K562 (cell line): ENCODE results near the gene DCAF4. TPM values are rescaled to one million over a fixed set of nuclear protein-coding genes. Genes with fewer than 3 reads are reported as not detected.

Source experiments
- ATAC-seq: fragments of 200-7000 bp; cut with Tn5 transposase; 3 replicates; pipeline ENCODE4 v1.9.1; 2020; ENCODE audit warnings: moderate library complexity
- BruUV-seq: library from RNA; stranded (reverse); fragments of 400-500 nt; replicated peaks from 2 replicates; lab custom pipeline; 2021; lab: Mats Ljungman, UMichigan
- CTCF ChIA-PET: fragments of 300-600 bp; formaldehyde crosslinking; extraction: SDS; loops from one replicate; lab custom pipeline; 2021; ENCODE audit warnings: low intra/inter-chr PET ratio; lab: Yijun Ruan, JAX
- POLR2A ChIA-PET: fragments of 300-600, 350-650 bp; sonication (Branson Sonifier 250); formaldehyde crosslinking; extraction: SDS; loops from one replicate; lab custom pipeline; 2021; ENCODE audit warnings: antibody characterized with exemption, inconsistent platforms; lab: Yijun Ruan, JAX
- DNase-seq, 4 experiments: peaks; one replicate each; pipeline versions ENCODE4 v3.0.0 to v3.0.0-alpha.2; 2011 to 2018; ENCODE audit warnings: low spot score in 3 of 4, mixed read lengths in 3 of 4; ENCODE audit errors: extremely low read depth in 1 of 4
- FAIRE-seq: peaks from 2 replicates; lab custom pipeline; 2011; peaks lifted over from hg19 to GRCh38; lab: Jason Lieb, UNC
- H2AFZ ChIP-seq: 2 replicates; pipeline ENCODE4 v1.6.0; 2011; ENCODE audit warnings: low read depth, low read length, control low read depth, inconsistent platforms
- H3K27ac ChIP-seq: fragments of 200-600 bp; 3 replicates; pipeline ENCODE4 v1.8.0; 2011; ENCODE audit warnings: low read depth, mild to moderate bottlenecking, control low read depth, inconsistent platforms, low read length, moderate library complexity, mixed read lengths; ENCODE audit errors: extremely low read depth
- H3K27me3 ChIP-seq, 2 experiments: fragments of 300-600 bp in 1 of 2; 2 replicates in 1 of 2; 3 replicates in 1 of 2; pipeline versions ENCODE4 v1.6.0 to v1.8.0; 2011; ENCODE audit warnings: inconsistent platforms in 2 of 2, low read length in 2 of 2, mild to moderate bottlenecking in 1 of 2, mixed read lengths in 1 of 2, moderate library complexity in 1 of 2; ENCODE audit not compliant: control insufficient read depth in 2 of 2, insufficient read depth in 2 of 2
- H3K36me3 ChIP-seq: fragments of 300-600 bp; 3 replicates; pipeline ENCODE4 v1.8.0; 2011; ENCODE audit warnings: mild to moderate bottlenecking, low read length, inconsistent platforms; ENCODE audit not compliant: control insufficient read depth, insufficient read depth
- H3K4me1 ChIP-seq, 2 experiments: fragments of 200-600 bp in 1 of 2; replicated peaks in 1 of 2; 2 replicates in 1 of 2; 3 replicates in 1 of 2; pipeline versions ENCODE4 v1.5.1 to v1.8.0; 2011; ENCODE audit warnings: inconsistent platforms in 2 of 2, low read length in 2 of 2, mild to moderate bottlenecking in 1 of 2, mixed read lengths in 1 of 2, moderate library complexity in 1 of 2; ENCODE audit not compliant: control insufficient read depth in 2 of 2, insufficient read depth in 2 of 2
- H3K4me2 ChIP-seq: 2 replicates; pipeline ENCODE4 v1.6.1; 2011; ENCODE audit warnings: low read length, control low read depth, inconsistent platforms, mixed read lengths; ENCODE audit not compliant: insufficient read depth
- H3K4me3 ChIP-seq: fragments of 200-600 bp; sonication (generic), shearing (Covaris generic); 2 replicates; pipeline ENCODE4 v1.5.1; 2016; ENCODE audit warnings: control low read depth, inconsistent platforms
- H3K79me2 ChIP-seq: fragments of 200-600 bp; 3 replicates; pipeline ENCODE4 v1.8.0; 2011; ENCODE audit warnings: low read length, inconsistent platforms; ENCODE audit not compliant: control insufficient read depth, insufficient read depth
- H3K9ac ChIP-seq, 2 experiments: 2 replicates each; pipeline versions ENCODE4 v1.6.0 to v1.6.1; 2011; ENCODE audit warnings: low read depth in 2 of 2, low read length in 2 of 2, control low read depth in 1 of 2, inconsistent platforms in 1 of 2, mild to moderate bottlenecking in 1 of 2, mixed read lengths in 1 of 2; ENCODE audit not compliant: insufficient read depth in 1 of 2
- H3K9me1 ChIP-seq: one replicate; pipeline ENCODE4 v1.6.0; 2011; ENCODE audit warnings: inconsistent platforms, mild to moderate bottlenecking, low read length, moderate library complexity; ENCODE audit not compliant: control insufficient read depth, insufficient read depth
- H3K9me3 ChIP-seq: replicated peaks from 2 replicates; pipeline ENCODE4 v1.5.1; 2011; ENCODE audit warnings: low read depth, low read length, inconsistent platforms; ENCODE audit not compliant: control insufficient read depth, insufficient read depth
- H4K20me1 ChIP-seq: replicated peaks from 2 replicates; pipeline ENCODE4 v1.6.1; 2011; ENCODE audit warnings: low read length, inconsistent platforms, mixed read lengths; ENCODE audit not compliant: control insufficient read depth, insufficient read depth
- PRPF4 ChIP-seq: fragments of 200-400 bp; formaldehyde crosslinking; IDR thresholded peaks from one replicate; pipeline ENCODE4 v1.6.1; 2017; ENCODE audit warnings: low read length, low read depth, mild to moderate bottlenecking; ENCODE audit not compliant: insufficient read depth, poor library complexity, severe bottlenecking
- REST ChIP-seq, 2 experiments: fragments of 450-650 bp; formaldehyde crosslinking in 1 of 2; IDR thresholded peaks; 2 replicates each; pipeline versions ENCODE4 v1.4.0 to v1.6.1; 2014 to 2020; ENCODE audit warnings: mild to moderate bottlenecking in 2 of 2, borderline replicate concordance in 1 of 2, low read depth in 1 of 2
- SAP30 ChIP-seq: fragments of 200-600 bp; sonication (generic); IDR thresholded peaks from 2 replicates; pipeline ENCODE4 v1.6.1; 2012; ENCODE audit warnings: borderline replicate concordance, low read depth, mild to moderate bottlenecking, moderate library complexity, low read length, control low read depth, inconsistent platforms; ENCODE audit not compliant: insufficient read depth, poor library complexity, severe bottlenecking
- ZNF253 ChIP-seq: fragments of 250-450 bp; sonication (Bioruptor Pico); conservative IDR thresholded peaks from 2 replicates; pipeline ENCODE4 v1.6.1; 2021; ENCODE audit warnings: mild to moderate bottlenecking
- ZNF384 ChIP-seq: IDR thresholded peaks from 2 replicates; pipeline ENCODE4 v1.6.1; 2012; ENCODE audit warnings: low read depth, low read length, improper control_type of control experiment
- ZNF408 ChIP-seq: fragments of 250-450 bp; sonication (Bioruptor Pico); IDR thresholded peaks from 2 replicates; pipeline ENCODE4 v1.4.0; 2020; ENCODE audit warnings: low read depth, mild to moderate bottlenecking, moderate library complexity
- in situ Hi-C: fragments of 300-500 bp; cut with MboI; formaldehyde crosslinking; loops from 4 replicates; pipeline ENCODE4 v1.15.0; 2018; ENCODE audit warnings: inconsistent platforms, mixed read lengths
- intact Hi-C: fragments of 100-400 bp; cut with micrococcal nuclease; formaldehyde crosslinking; loops from 2 replicates; pipeline ENCODE4 v1.14.2; 2022
- polyA plus RNA-seq, 8 experiments: library from polyadenylated mRNA; depleted of rRNA in 4 of 8; stranded (reverse) in 5 of 8; unstranded in 3 of 8; fragments of >200 nt; fragmentation: Nextera tagmentation in 2 of 8; fragmentation: Illumina TruSeq in 1 of 8; extraction: Ambion mirVana in 2 of 8; extraction: Trizol in 1 of 8; gene quantifications; 2 replicates each; pipeline versions ENCODE4 v1.2.1 to v1.2.3, GENCODE V29; 2011 to 2014; ENCODE audit warnings: inconsistent platforms in 1 of 8, missing spikeins in 1 of 8
- total RNA-seq, 7 experiments: library from RNA; depleted of rRNA in 6 of 7; stranded (reverse); fragments of >200 nt in 6 of 7; fragmentation: Illumina TruSeq in 2 of 7; extraction: Trizol in 2 of 7; gene quantifications; 2 replicates each; pipeline versions ENCODE4 v1.2.1 to v1.2.3, GENCODE V29; 2011 to 2021; ENCODE audit warnings: low replicate concordance in 1 of 7

The DCAF4 gene
- total and polyA plus RNA-seq, 9 of the 15 experiments (the other 6 are each of a cell fraction or from before 2014, with no cell fraction given), result 2.7 to 49.2 (median 22.9) TPM

- peaks cover 18 to 21% of the 10 kb centered on the region in 2 experiments for H3K4me1 ChIP-seq
- no peak overlapping the region for H3K4me2 ChIP-seq
- H3K9me1 ChIP-seq, result no peaks in the 10 kb centered on the region
- H3K4me3 ChIP-seq, result no peak overlapping the region
- intact Hi-C loops (loop anchor here (10.0 kb wide), 1 partner anchor 543 kb away; no protein-coding TSS in a partner anchor), in situ Hi-C loops (no loop called here)
- POLR2A ChIA-PET, result no interaction called here
- CTCF ChIA-PET, result no interaction called here
- no peaks in the 10 kb centered on the region for H3K27me3 ChIP-seq
- no peak overlapping the region for H3K9ac ChIP-seq
- DNase-seq (no peak), ATAC-seq (no peak), FAIRE-seq (no peak)
- BruUV-seq, result no TSS peak
- H3K9me3 ChIP-seq, result no peaks in the 10 kb centered on the region
- peaks cover 6% of the 10 kb centered on the region; the same call in 2 of the 3 replicates for H3K79me2 ChIP-seq
- no peaks in the 10 kb centered on the region for H3K36me3 ChIP-seq
- H2AFZ ChIP-seq, result no peak overlapping the region
- no peak overlapping the region for H3K27ac ChIP-seq
- H4K20me1 ChIP-seq, result no peaks in the 10 kb centered on the region
- TF ChIP-seq ZNF408 (CRISPR knock-in tag) (no peak), PRPF4 (no peak), ZNF384 (no peak), REST (IDR thresholded peaks at IDR 0.05; ENCODE audit: borderline replicate concordance) (no peak), REST (CRISPR knock-in tag; IDR thresholded peaks at IDR 0.05; ENCODE audit: low read depth) (no peak), SAP30 (no peak), ZNF253 (no peak)
Observed at GRCh38 chr14:72921396-72921795, 4.9 kb upstream of the DCAF4 start.
